HG03442 (cell line): ENCODE measurements around the gene PLXNB1.

ENCODE experiments used
- ATAC-seq: cut with Tn5 transposase; IDR thresholded peaks from one replicate; pipeline ENCODE4 v1.9.1; 2021; ENCODE audit warnings: mild to moderate bottlenecking, moderate library complexity; ENCODE audit not compliant: unreplicated experiment

PLXNB1 gene

GRCh38 chr3:48435774-48436476 lies 6.0 kb upstream of the PLXNB1 start:
- no peak for ATAC-seq

GRCh38 chr3:48435223-48435595 lies 5.3 kb upstream of the PLXNB1 start:
- no peak for ATAC-seq

GRCh38 chr3:48434591-48435222 lies 4.8 kb upstream of the PLXNB1 start:
- ATAC-seq: no peak

GRCh38 chr3:48433472-48434118 lies 3.7 kb upstream of the PLXNB1 start:
- no peak for ATAC-seq

GRCh38 chr3:48432411-48433371 lies 2.8 kb upstream of the PLXNB1 start:
- no peak for ATAC-seq

GRCh38 chr3:48431224-48432029 lies 1.5 kb upstream of the PLXNB1 start:
- ATAC-seq: no peak

- ATAC-seq: no peak
Measured at GRCh38 chr3:48430708-48431101, 819 bp upstream of the PLXNB1 start.

GRCh38 chr3:48429317-48429959 lies 448 bp downstream of the PLXNB1 start:
- ATAC-seq: no peak

GRCh38 chr3:48428572-48429316 lies 1.1 kb downstream of the PLXNB1 start:
- no peak for ATAC-seq

GRCh38 chr3:48428088-48428571 lies 1.8 kb downstream of the PLXNB1 start:
- no peak for ATAC-seq

- ATAC-seq: no peak
Measured at GRCh38 chr3:48427630-48427962, 2.3 kb downstream of the PLXNB1 start.

- ATAC-seq: no peak
Measured at GRCh38 chr3:48426944-48427629, 2.8 kb downstream of the PLXNB1 start.

GRCh38 chr3:48426401-48426909 lies 3.4 kb downstream of the PLXNB1 start:
- ATAC-seq: no peak

- no peak for ATAC-seq
Measured at GRCh38 chr3:48425281-48425812, 4.5 kb downstream of the PLXNB1 start.

GRCh38 chr3:48423883-48424695 lies 5.8 kb downstream of the PLXNB1 start:
- no peak for ATAC-seq

GRCh38 chr3:48423241-48423882 lies 6.5 kb downstream of the PLXNB1 start:
- ATAC-seq: no peak

GRCh38 chr3:48422681-48423080 lies 7.2 kb downstream of the PLXNB1 start:
- no peak for ATAC-seq
